SK-N-SH treated with all-trans-retinoic acid at 6 μM for 48 hours (cell line): ENCODE results near the gene MYH13.
A peak's percentile ranks its signal among the peaks of the same experiment; 100 is the strongest.

ENCODE experiments used
- ATAC-seq: fragments of 200-7000 bp; cut with Tn5 transposase; 3 replicates; pipeline ENCODE4 v1.9.1; 2020; ENCODE audit warnings: mild to moderate bottlenecking, moderate library complexity
- ARNTL ChIP-seq: fragments of 450-650 bp; formaldehyde crosslinking; IDR thresholded peaks from 2 replicates; pipeline ENCODE4 v1.5.0; 2020; ENCODE audit warnings: low read depth, mild to moderate bottlenecking, moderate library complexity, borderline replicate concordance
- BACH2 ChIP-seq: fragments of 250-450 bp; sonication (Bioruptor Pico); IDR thresholded peaks from 2 replicates; pipeline ENCODE4 v1.9.0; 2021; ENCODE audit warnings: mild to moderate bottlenecking, borderline replicate concordance
- CREB5 ChIP-seq: fragments of 250-450 bp; sonication (Bioruptor Pico); IDR thresholded peaks from 2 replicates; pipeline ENCODE4 v1.5.1; 2020; ENCODE audit warnings: low read depth, mild to moderate bottlenecking, moderate library complexity
- CSDC2 ChIP-seq: fragments of 250-450 bp; sonication (Bioruptor Pico); IDR thresholded peaks from 2 replicates; pipeline ENCODE4 v1.5.0; 2020; ENCODE audit warnings: mild to moderate bottlenecking, moderate library complexity
- CSRNP3 ChIP-seq: fragments of 250-450 bp; sonication (Bioruptor Pico); IDR thresholded peaks from 2 replicates; pipeline ENCODE4 v1.5.1; 2021; ENCODE audit warnings: mild to moderate bottlenecking, moderate library complexity
- ESRRG ChIP-seq: fragments of 250-450 bp; sonication (Bioruptor Pico); IDR thresholded peaks from 2 replicates; pipeline ENCODE4 v1.6.1; 2021; ENCODE audit warnings: mild to moderate bottlenecking
- GLIS3 ChIP-seq: fragments of 250-450 bp; sonication (Bioruptor Pico); IDR thresholded peaks from 2 replicates; pipeline ENCODE4 v1.5.0; 2020; ENCODE audit warnings: mild to moderate bottlenecking, moderate library complexity
- ISL1 ChIP-seq: fragments of 250-450 bp; sonication (Bioruptor Pico); IDR thresholded peaks from 2 replicates; pipeline ENCODE4 v2.1.2; 2022; ENCODE audit warnings: mild to moderate bottlenecking, moderate library complexity
- OSR1 ChIP-seq: fragments of 250-450 bp; sonication (Bioruptor Pico); IDR thresholded peaks from 2 replicates; pipeline ENCODE4 v1.8.0; 2022; ENCODE audit warnings: moderate library complexity, mild to moderate bottlenecking, inconsistent platforms
- PATZ1 ChIP-seq: fragments of 250-450 bp; sonication (Bioruptor Pico); IDR thresholded peaks from 2 replicates; pipeline ENCODE4 v1.8.0; 2020; ENCODE audit warnings: mild to moderate bottlenecking, moderate library complexity, borderline replicate concordance
- POU6F1 ChIP-seq: fragments of 250-450 bp; sonication (Bioruptor Pico); IDR thresholded peaks from 2 replicates; pipeline ENCODE4 v1.8.0; 2021; ENCODE audit warnings: low read depth, mild to moderate bottlenecking, moderate library complexity, borderline replicate concordance
- RARB ChIP-seq: fragments of 250-450 bp; sonication (Bioruptor Pico); IDR thresholded peaks from 2 replicates; pipeline ENCODE4 v1.8.0; 2021; ENCODE audit warnings: mild to moderate bottlenecking, moderate library complexity
- SNAI2 ChIP-seq: fragments of 250-450 bp; sonication (Bioruptor Pico); IDR thresholded peaks from 2 replicates; pipeline ENCODE4 v1.5.0; 2020; ENCODE audit warnings: mild to moderate bottlenecking, moderate library complexity
- TCF4 ChIP-seq: fragments of 250-450 bp; sonication (Bioruptor Pico); IDR thresholded peaks from 2 replicates; pipeline ENCODE4 v1.8.0; 2021; ENCODE audit warnings: mild to moderate bottlenecking, moderate library complexity, borderline replicate concordance
- TOX ChIP-seq: fragments of 250-450 bp; sonication (Bioruptor Pico); IDR thresholded peaks from 2 replicates; pipeline ENCODE4 v1.8.0; 2021; ENCODE audit warnings: mild to moderate bottlenecking, moderate library complexity, borderline replicate concordance
- TSHZ2 ChIP-seq: fragments of 250-450 bp; sonication (Bioruptor Pico); IDR thresholded peaks from 2 replicates; pipeline ENCODE4 v1.5.0; 2020; ENCODE audit warnings: mild to moderate bottlenecking, moderate library complexity
- ZC3H10 ChIP-seq: fragments of 250-450 bp; sonication (Bioruptor Pico); IDR thresholded peaks from 2 replicates; pipeline ENCODE4 v1.5.1; 2021; ENCODE audit warnings: mild to moderate bottlenecking, moderate library complexity
- ZFP3 ChIP-seq: fragments of 250-450 bp; sonication (Bioruptor Pico); IDR thresholded peaks from 2 replicates; pipeline ENCODE4 v1.5.0; 2020; ENCODE audit warnings: mild to moderate bottlenecking, moderate library complexity
- ZFP30 ChIP-seq: fragments of 450-650 bp; formaldehyde crosslinking; IDR thresholded peaks from 2 replicates; pipeline ENCODE4 v1.5.0; 2022; ENCODE audit warnings: mild to moderate bottlenecking, moderate library complexity
- ZNF565 ChIP-seq: fragments of 450-650 bp; formaldehyde crosslinking; conservative IDR thresholded peaks from 2 replicates; pipeline ENCODE4 v1.5.0; 2020; ENCODE audit warnings: low read depth, mild to moderate bottlenecking, moderate library complexity
- ZNF70 ChIP-seq: fragments of 450-650 bp; formaldehyde crosslinking; IDR thresholded peaks from 2 replicates; pipeline ENCODE4 v1.5.0; 2020; ENCODE audit warnings: mild to moderate bottlenecking, moderate library complexity
- ZNF8 ChIP-seq: fragments of 450-650 bp; formaldehyde crosslinking; IDR thresholded peaks from 2 replicates; pipeline ENCODE4 v1.5.0; 2020; ENCODE audit warnings: mild to moderate bottlenecking, moderate library complexity

MYH13 gene

GRCh38 chr17:10327640-10328039 lies 45.2 kb downstream of the MYH13 start:
- peak; percentile 94 for ATAC-seq
- TF ChIP-seq OSR1 (CRISPR knock-in tag): no peak
- TF ChIP-seq ZNF565: no peak
- TF ChIP-seq TCF4 (CRISPR knock-in tag): no peak
- no peak for TF ChIP-seq CSRNP3 (CRISPR knock-in tag)
- no peak for TF ChIP-seq ARNTL (CRISPR knock-in tag)
- TF ChIP-seq ZC3H10 (CRISPR knock-in tag): no peak
- TF ChIP-seq ZFP30 (CRISPR knock-in tag): no peak
- TF ChIP-seq ESRRG (CRISPR knock-in tag): no peak
- no peak for TF ChIP-seq ZFP3 (CRISPR knock-in tag)
- no peak for TF ChIP-seq RARB (CRISPR knock-in tag)
- TF ChIP-seq CREB5 (CRISPR knock-in tag): no peak
- TF ChIP-seq TOX (CRISPR knock-in tag): no peak
- no peak for TF ChIP-seq ISL1
- no peak for TF ChIP-seq BACH2 (CRISPR knock-in tag)
- no peak for TF ChIP-seq CSDC2 (CRISPR knock-in tag)
- no peak for TF ChIP-seq PATZ1 (CRISPR knock-in tag)
- no peak for TF ChIP-seq POU6F1 (CRISPR knock-in tag)
- no peak for TF ChIP-seq ZNF8 (CRISPR knock-in tag)
- TF ChIP-seq ZNF70 (CRISPR knock-in tag): no peak
- TF ChIP-seq TSHZ2 (CRISPR knock-in tag): no peak

- ATAC-seq: no peak
- TF ChIP-seq ARNTL (CRISPR knock-in tag) (no peak), ZC3H10 (CRISPR knock-in tag) (no peak), OSR1 (CRISPR knock-in tag) (no peak), TOX (CRISPR knock-in tag) (no peak), ZNF565 (no peak), CSRNP3 (CRISPR knock-in tag) (no peak), SNAI2 (CRISPR knock-in tag) (no peak), BACH2 (CRISPR knock-in tag) (no peak), GLIS3 (CRISPR knock-in tag) (no peak), TSHZ2 (CRISPR knock-in tag) (no peak)
These were observed 47.6 kb downstream of the MYH13 start for GRCh38 chr17:10325031-10325695.
